Tibial nerve (tissue), 3 donors: ENCODE measurements around the gene TNFRSF25.
"Not testable (repeated sequence)": the region's sequence is repeated elsewhere in the genome, so short reads cannot be mapped to it uniquely, and the experiment has no call there.

Source experiments
- POLR2A ChIP-seq, 2 donors: fragments of 450-650 bp; IDR thresholded peaks; one replicate each; pipeline ENCODE4 v1.6.1; 2017; ENCODE audit warnings: antibody characterized with exemption in 2 of 2, mild to moderate bottlenecking in 2 of 2, moderate library complexity in 2 of 2
- TF ChIP-seq, protein P1 (sequence below), 5 experiments: fragments of 200-600 bp in 3 of 5; fragments of 450-650 bp in 2 of 5; sonication (generic) in 3 of 5; IDR thresholded peaks; one replicate each; pipeline ENCODE4 v1.5.1; 2016 to 2019; ENCODE audit warnings: antibody characterized with exemption in 5 of 5, mild to moderate bottlenecking in 3 of 5, moderate library complexity in 2 of 5

DNA sequence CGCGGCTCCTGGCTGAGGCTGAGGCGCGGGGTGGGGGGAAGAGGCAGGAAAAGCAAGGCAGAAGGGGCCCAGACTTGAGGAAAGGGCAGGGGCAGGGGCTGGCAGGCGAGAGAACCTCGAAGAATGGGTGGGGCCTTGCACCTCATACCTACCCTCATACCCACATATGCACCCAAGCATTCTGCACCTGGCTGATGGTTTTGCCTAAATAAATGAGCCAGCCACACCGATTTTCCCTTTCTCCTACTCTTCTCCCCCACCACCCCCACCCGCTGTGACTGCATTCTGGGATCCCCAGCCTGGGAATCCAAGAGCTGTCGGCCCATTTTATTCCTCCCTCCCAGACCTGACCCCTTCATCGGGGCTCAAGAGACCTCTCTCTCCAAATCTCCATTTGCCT is 15.5 kb downstream of the TNFRSF25 start:
- TF ChIP-seq, protein P1, sequence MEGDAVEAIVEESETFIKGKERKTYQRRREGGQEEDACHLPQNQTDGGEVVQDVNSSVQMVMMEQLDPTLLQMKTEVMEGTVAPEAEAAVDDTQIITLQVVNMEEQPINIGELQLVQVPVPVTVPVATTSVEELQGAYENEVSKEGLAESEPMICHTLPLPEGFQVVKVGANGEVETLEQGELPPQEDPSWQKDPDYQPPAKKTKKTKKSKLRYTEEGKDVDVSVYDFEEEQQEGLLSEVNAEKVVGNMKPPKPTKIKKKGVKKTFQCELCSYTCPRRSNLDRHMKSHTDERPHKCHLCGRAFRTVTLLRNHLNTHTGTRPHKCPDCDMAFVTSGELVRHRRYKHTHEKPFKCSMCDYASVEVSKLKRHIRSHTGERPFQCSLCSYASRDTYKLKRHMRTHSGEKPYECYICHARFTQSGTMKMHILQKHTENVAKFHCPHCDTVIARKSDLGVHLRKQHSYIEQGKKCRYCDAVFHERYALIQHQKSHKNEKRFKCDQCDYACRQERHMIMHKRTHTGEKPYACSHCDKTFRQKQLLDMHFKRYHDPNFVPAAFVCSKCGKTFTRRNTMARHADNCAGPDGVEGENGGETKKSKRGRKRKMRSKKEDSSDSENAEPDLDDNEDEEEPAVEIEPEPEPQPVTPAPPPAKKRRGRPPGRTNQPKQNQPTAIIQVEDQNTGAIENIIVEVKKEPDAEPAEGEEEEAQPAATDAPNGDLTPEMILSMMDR (IDR thresholded peaks at IDR 0.05): not testable (repeated sequence)
- not testable (repeated sequence) for TF ChIP-seq POLR2A (IDR thresholded peaks at IDR 0.05)
